Activated B cell treated with CpG ODN at 0.5 μM for 24 hours (primary cell): Measurements from ENCODE around the gene ADGRB3. TPM values are rescaled to one million over a fixed set of nuclear protein-coding genes. Genes with fewer than 3 reads are reported as not detected.

ENCODE experiments used
- ATAC-seq: fragments of 200-7000 bp; cut with Tn5 transposase; one replicate; pipeline ENCODE4 v1.10.0; 2021; ENCODE audit warnings: low read depth, mild to moderate bottlenecking, moderate library complexity
- CTCF ChIA-PET: fragments of 350-600 bp; sonication (Branson Sonifier 250); formaldehyde crosslinking; loops from one replicate; lab custom pipeline; 2021; ENCODE audit warnings: antibody characterized with exemption; lab: Charles Lee
- POLR2A ChIA-PET: fragments of 350-600 bp; sonication (Branson Sonifier 250); formaldehyde crosslinking; loops from one replicate; lab custom pipeline; 2021; ENCODE audit warnings: antibody characterized with exemption; lab: Charles Lee
- DNase-seq: peaks from one replicate; pipeline ENCODE4 v3.0.0; 2022
- H3K27ac Mint-ChIP-seq: one replicate; pipeline ENCODE4 v1.8.0; 2020; ENCODE audit warnings: mixed read lengths
- H3K27me3 Mint-ChIP-seq: one replicate; pipeline ENCODE4 v1.8.0; 2021; ENCODE audit warnings: mixed read lengths
- H3K36me3 Mint-ChIP-seq: one replicate; pipeline ENCODE4 v1.8.0; 2021; ENCODE audit warnings: low read depth, mixed read lengths
- H3K4me1 Mint-ChIP-seq: one replicate; pipeline ENCODE4 v1.8.0; 2021; ENCODE audit warnings: mixed read lengths
- H3K4me3 Mint-ChIP-seq: one replicate; pipeline ENCODE4 v1.8.0; 2020; ENCODE audit warnings: mild to moderate bottlenecking, mixed read lengths
- H3K9me3 Mint-ChIP-seq: one replicate; pipeline ENCODE4 v1.8.0; 2020; ENCODE audit warnings: mixed read lengths
- CTCF ChIP-seq: fragments of 200-600 bp; IDR thresholded peaks from one replicate; pipeline ENCODE4 v1.8.0; 2022; ENCODE audit warnings: antibody characterized with exemption, mild to moderate bottlenecking
- intact Hi-C: fragments of 100-400 bp; cut with micrococcal nuclease; formaldehyde crosslinking; loops from one replicate; pipeline ENCODE4 v1.15.1; 2024
- total RNA-seq: library from RNA; stranded (reverse); gene quantifications from 2 replicates; pipeline ENCODE4 v1.2.3, GENCODE V29; 2022

The ADGRB3 gene
- total RNA-seq, 1 donor from 2014 or later = not detected

GRCh38 chr6:68990317-68990716 is 355.2 kb downstream of the ADGRB3 start:
- H3K36me3 Mint-ChIP-seq = no peaks in the 10 kb centered on the region
- no peak for ATAC-seq
- ChIA-PET POLR2A (no interaction called here), CTCF (no interaction called here)
- no peak overlapping the region for H3K4me3 Mint-ChIP-seq
- H3K27ac Mint-ChIP-seq = no peak overlapping the region
- DNase-seq = no peak
- H3K9me3 Mint-ChIP-seq = no peaks in the 10 kb centered on the region
- no peaks in the 10 kb centered on the region for H3K27me3 Mint-ChIP-seq
- no peaks in the 10 kb centered on the region for H3K4me1 Mint-ChIP-seq
- intact Hi-C loops = no loop called here
- TF ChIP-seq CTCF = no peak

GRCh38 chr6:68993911-68994310 is 358.8 kb downstream of the ADGRB3 start:
- ChIA-PET CTCF (no interaction called here), POLR2A (no interaction called here)
- no peak for DNase-seq
- TF ChIP-seq CTCF = no peak
- no peak overlapping the region for H3K27ac Mint-ChIP-seq
- H3K9me3 Mint-ChIP-seq = no peaks in the 10 kb centered on the region
- H3K4me1 Mint-ChIP-seq = no peaks in the 10 kb centered on the region
- H3K36me3 Mint-ChIP-seq = no peaks in the 10 kb centered on the region
- H3K4me3 Mint-ChIP-seq = no peak overlapping the region
- intact Hi-C loops = no loop called here
- ATAC-seq = no peak
- no peaks in the 10 kb centered on the region for H3K27me3 Mint-ChIP-seq

- DNase-seq = no peak
- no peaks in the 10 kb centered on the region for H3K27me3 Mint-ChIP-seq
- no peak overlapping the region for H3K4me3 Mint-ChIP-seq
- no peaks in the 10 kb centered on the region for H3K9me3 Mint-ChIP-seq
- ATAC-seq = no peak
- no peaks in the 10 kb centered on the region for H3K4me1 Mint-ChIP-seq
- no peaks in the 10 kb centered on the region for H3K36me3 Mint-ChIP-seq
- no peak overlapping the region for H3K27ac Mint-ChIP-seq
- no peak for TF ChIP-seq CTCF
- ChIA-PET CTCF (no interaction called here), POLR2A (no interaction called here)
- intact Hi-C loops = no loop called here
These were observed 359.4 kb downstream of the ADGRB3 start for GRCh38 chr6:68994521-68994920.

- CTCF ChIA-PET = no interaction called here
- no peaks in the 10 kb centered on the region for H3K36me3 Mint-ChIP-seq
- no peak overlapping the region for H3K27ac Mint-ChIP-seq
- no peak for TF ChIP-seq CTCF
- DNase-seq = no peak
- intact Hi-C loops = no loop called here
- ATAC-seq = no peak
- no peaks in the 10 kb centered on the region for H3K27me3 Mint-ChIP-seq
- POLR2A ChIA-PET = no interaction called here
- H3K4me3 Mint-ChIP-seq = no peak overlapping the region
- H3K9me3 Mint-ChIP-seq = no peaks in the 10 kb centered on the region
- H3K4me1 Mint-ChIP-seq = no peaks in the 10 kb centered on the region
These were observed 370.1 kb downstream of the ADGRB3 start for GRCh38 chr6:69005199-69005598.

GRCh38 chr6:69007781-69008180 is 372.7 kb downstream of the ADGRB3 start:
- no peak for DNase-seq
- no peaks in the 10 kb centered on the region for H3K9me3 Mint-ChIP-seq
- no peaks in the 10 kb centered on the region for H3K4me1 Mint-ChIP-seq
- ChIA-PET CTCF (no interaction called here), POLR2A (no interaction called here)
- TF ChIP-seq CTCF = no peak
- no peak overlapping the region for H3K4me3 Mint-ChIP-seq
- no peak for ATAC-seq
- intact Hi-C loops = no loop called here
- no peaks in the 10 kb centered on the region for H3K36me3 Mint-ChIP-seq
- no peaks in the 10 kb centered on the region for H3K27me3 Mint-ChIP-seq
- H3K27ac Mint-ChIP-seq = no peak overlapping the region
